CD14-positive monocyte (primary cell): ENCODE measurements around the gene OXT. TPM values are rescaled to one million over a fixed set of nuclear protein-coding genes. Genes with fewer than 3 reads are reported as not detected.

Source experiments
- DNase-seq, 3 donors: peaks; one replicate each; pipeline ENCODE4 v3.0.0-alpha.2; 2011 to 2022
- H2AFZ ChIP-seq: 2 replicates; pipeline ENCODE4 v1.6.0; 2012; ENCODE audit warnings: mild to moderate bottlenecking, low read depth, low read length, inconsistent platforms; ENCODE audit not compliant: insufficient read depth, poor library complexity, severe bottlenecking
- H3K27ac ChIP-seq, 2 donors: 1 replicate in 1 of 2; 2 replicates in 1 of 2; pipeline ENCODE4 v1.5.1; 2012 to 2013; ENCODE audit warnings: low read length in 2 of 2, control low read depth in 1 of 2, inconsistent platforms in 1 of 2, low read depth in 1 of 2, mild to moderate bottlenecking in 1 of 2
- H3K27me3 ChIP-seq, 2 donors: one replicate each; pipeline versions ENCODE4 v1.6.0 to v1.6.1; 2011 to 2013; ENCODE audit warnings: low read length in 2 of 2; ENCODE audit not compliant: control insufficient read depth in 2 of 2, insufficient read depth in 2 of 2
- H3K36me3 ChIP-seq, 2 donors: replicated peaks in 1 of 2; 1 replicate in 1 of 2; 2 replicates in 1 of 2; pipeline versions ENCODE4 v1.5.1 to v1.6.1; 2012 to 2013; ENCODE audit warnings: low read length in 2 of 2, control low read depth in 1 of 2, inconsistent platforms in 1 of 2, mild to moderate bottlenecking in 1 of 2; ENCODE audit not compliant: insufficient read depth in 2 of 2, control insufficient read depth in 1 of 2
- H3K4me1 ChIP-seq, 2 donors: 1 replicate in 1 of 2; 2 replicates in 1 of 2; pipeline versions ENCODE4 v1.5.1 to v1.6.1; 2012 to 2013; ENCODE audit warnings: low read length in 2 of 2, control low read depth in 1 of 2, inconsistent platforms in 1 of 2, mild to moderate bottlenecking in 1 of 2, moderate library complexity in 1 of 2; ENCODE audit not compliant: insufficient read depth in 2 of 2, control insufficient read depth in 1 of 2
- H3K4me2 ChIP-seq: replicated peaks from 2 replicates; pipeline ENCODE3; 2012; ENCODE audit warnings: low read length, moderate library complexity, mild to moderate bottlenecking; ENCODE audit not compliant: poor library complexity, severe bottlenecking; ENCODE audit errors: extremely low read depth
- H3K4me3 ChIP-seq, 3 experiments: fragments of 200-600 bp in 1 of 3; sonication (generic) in 1 of 3; replicated peaks in 1 of 3; 1 replicate in 2 of 3; 2 replicates in 1 of 3; pipeline ENCODE4 v1.5.1; 2011 to 2013; ENCODE audit warnings: low read length in 3 of 3, mild to moderate bottlenecking in 3 of 3, control low read depth in 2 of 3, low read depth in 2 of 3, inconsistent platforms in 1 of 3, moderate library complexity in 1 of 3
- H3K79me2 ChIP-seq: 2 replicates; pipeline ENCODE4 v1.6.0; 2012; ENCODE audit warnings: mild to moderate bottlenecking, control low read depth, inconsistent platforms, low read length, moderate library complexity; ENCODE audit not compliant: insufficient read depth
- H3K9ac ChIP-seq: 2 replicates; pipeline ENCODE4 v1.6.0; 2017; ENCODE audit warnings: low read length, mild to moderate bottlenecking; ENCODE audit not compliant: insufficient read depth, poor library complexity, severe bottlenecking
- H3K9me3 ChIP-seq, 2 donors: replicated peaks in 1 of 2; 1 replicate in 1 of 2; 2 replicates in 1 of 2; pipeline versions ENCODE4 v1.5.1 to v1.6.1; 2012 to 2013; ENCODE audit warnings: low read length in 2 of 2, control low read depth in 1 of 2; ENCODE audit not compliant: control insufficient read depth in 1 of 2, insufficient read depth in 1 of 2
- H4K20me1 ChIP-seq: 2 replicates; pipeline ENCODE4 v1.6.0; 2012; ENCODE audit warnings: mild to moderate bottlenecking, low read length, control low read depth, moderate library complexity; ENCODE audit not compliant: insufficient read depth
- H3K27ac Mint-ChIP-seq, 7 donors: one replicate each; pipeline ENCODE4 v1.8.0; 2020; ENCODE audit warnings: mild to moderate bottlenecking in 7 of 7, mixed read lengths in 7 of 7, moderate library complexity in 6 of 7, inconsistent platforms in 2 of 7
- H3K27me3 Mint-ChIP-seq, 3 donors: one replicate each; pipeline ENCODE4 v1.8.0; 2021 to 2022; ENCODE audit warnings: low read depth in 3 of 3, mild to moderate bottlenecking in 3 of 3, mixed read lengths in 3 of 3, moderate library complexity in 3 of 3, inconsistent platforms in 1 of 3
- H3K36me3 Mint-ChIP-seq, 2 donors: one replicate each; pipeline ENCODE4 v1.8.0; 2020; ENCODE audit warnings: mixed read lengths in 2 of 2, inconsistent platforms in 1 of 2, mild to moderate bottlenecking in 1 of 2
- H3K4me1 Mint-ChIP-seq: one replicate; pipeline ENCODE4 v1.8.0; 2020; ENCODE audit warnings: mild to moderate bottlenecking, mixed read lengths
- H3K4me3 Mint-ChIP-seq, 2 donors: one replicate each; pipeline ENCODE4 v1.8.0; 2020; ENCODE audit warnings: mild to moderate bottlenecking in 2 of 2, mixed read lengths in 2 of 2, moderate library complexity in 1 of 2
- H3K9me3 Mint-ChIP-seq, 7 donors: one replicate each; pipeline ENCODE4 v1.8.0; 2020 to 2022; ENCODE audit warnings: mixed read lengths in 7 of 7, mild to moderate bottlenecking in 6 of 7, moderate library complexity in 6 of 7, inconsistent platforms in 2 of 7
- WGBS: methylation state at CpG from one replicate; pipeline ENCODE4 v1.1.5; 2013; ENCODE audit warnings: missing lambda C conversion rate; ENCODE audit not compliant: insufficient coverage; 5-methylcytosine and 5-hydroxymethylcytosine counted together
- intact Hi-C, 2 donors: fragments of 100-400 bp; cut with micrococcal nuclease; formaldehyde crosslinking; loops; one replicate each; pipeline versions ENCODE4 v1.15.0 to v1.15.1; 2023
- polyA plus RNA-seq, 3 donors: library from polyadenylated mRNA; depleted of rRNA in 1 of 3; unstranded in 2 of 3; stranded (reverse) in 1 of 3; fragments of 300-500 nt in 2 of 3; fragments of >200 nt in 1 of 3; fragmentation: Illumina TruSeq in 2 of 3; gene quantifications; 1 replicate in 2 of 3; 2 replicates in 1 of 3; pipeline ENCODE4 v1.2.3, GENCODE V29; 2012 to 2021
- TF ChIP-seq, protein P1 (sequence below): fragments of 200-600 bp; IDR thresholded peaks from one replicate; pipeline ENCODE4 v1.8.0; 2022; ENCODE audit warnings: antibody characterized with exemption, mild to moderate bottlenecking

The OXT gene
- polyA plus RNA-seq, 3 donors: not detected

DNA sequence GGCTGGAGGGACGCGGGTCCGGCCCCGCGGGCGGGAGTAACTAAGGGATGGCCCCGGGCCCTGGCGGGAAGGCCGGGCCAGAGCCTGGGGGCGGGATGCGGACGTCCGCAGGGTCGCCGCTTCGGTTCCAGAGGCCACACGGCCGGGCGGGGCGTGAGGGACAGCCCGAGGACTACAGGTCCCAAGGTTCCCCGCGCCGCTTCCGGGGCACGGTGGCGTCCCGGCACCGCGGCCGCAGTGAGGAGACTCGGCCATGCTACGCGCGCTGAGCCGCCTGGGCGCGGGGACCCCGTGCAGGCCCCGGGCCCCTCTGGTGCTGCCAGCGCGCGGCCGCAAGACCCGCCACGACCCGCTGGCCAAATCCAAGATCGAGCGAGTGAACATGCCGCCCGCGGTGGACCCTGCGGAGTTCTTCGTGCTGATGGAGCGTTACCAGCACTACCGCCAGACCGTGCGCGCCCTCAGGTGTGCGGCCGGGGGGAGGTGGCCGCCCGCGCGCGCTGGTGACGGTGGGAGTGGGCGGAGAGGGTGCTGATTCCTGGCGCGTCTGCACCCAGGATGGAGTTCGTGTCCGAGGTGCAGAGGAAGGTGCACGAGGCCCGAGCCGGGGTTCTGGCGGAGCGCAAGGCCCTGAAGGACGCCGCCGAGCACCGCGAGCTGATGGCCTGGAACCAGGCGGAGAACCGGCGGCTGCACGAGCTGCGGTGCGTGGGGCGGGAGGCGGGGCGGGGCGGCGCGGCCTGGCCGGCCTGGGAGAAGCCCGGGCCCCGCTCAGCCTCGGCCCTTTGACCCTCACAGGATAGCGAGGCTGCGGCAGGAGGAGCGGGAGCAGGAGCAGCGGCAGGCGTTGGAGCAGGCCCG, 25.4 kb upstream of the OXT start, which contains the start of gene MRPS26:
MRPS26 (plus strand) TSS at position 237 of the 861 bp plus-strand sequence; CDS start at position 254, 17 bp downstream.
- Histone ChIP-seq H3K27ac (peak within 1 kb of the TSS; percentile 65 to 87), H3K79me2 (peaks cover 7% of the 10 kb centered on the region), H3K4me2 (peak within 1 kb of the TSS; percentile 99), H3K27me3 (no peaks in the 10 kb centered on the region), H3K9ac (peak within 1 kb of the TSS; percentile 80), H3K36me3 (peaks cover 20 to 40% of the 10 kb centered on the region in 2 donors), H3K9me3 (no peaks in the 10 kb centered on the region), H4K20me1 (no peaks in the 10 kb centered on the region), H2AFZ (peak within 1 kb of the TSS; percentile 99), H3K4me3 (peak within 1 kb of the TSS; percentile 65 to 97 (median 88)), H3K4me1 (peaks cover 16 to 26% of the 10 kb centered on the region in 2 donors)
- Mint-ChIP-seq H3K27me3 (peaks cover 1 to 3% (median 2%) of the 10 kb centered on the region in 3 donors), H3K4me3 (peak within 1 kb of the TSS; percentile 82 to 87), H3K4me1 (peaks cover 19% of the 10 kb centered on the region), H3K36me3 (peaks cover 36 to 40% of the 10 kb centered on the region in 2 donors), H3K27ac (peak within 1 kb of the TSS; percentile 85 to 96 (median 92)), H3K9me3 (no peaks in the 10 kb centered on the region)
- WGBS: under 1% methylated on average over 104 of the region's 104 CpGs
- TF ChIP-seq, protein P1, sequence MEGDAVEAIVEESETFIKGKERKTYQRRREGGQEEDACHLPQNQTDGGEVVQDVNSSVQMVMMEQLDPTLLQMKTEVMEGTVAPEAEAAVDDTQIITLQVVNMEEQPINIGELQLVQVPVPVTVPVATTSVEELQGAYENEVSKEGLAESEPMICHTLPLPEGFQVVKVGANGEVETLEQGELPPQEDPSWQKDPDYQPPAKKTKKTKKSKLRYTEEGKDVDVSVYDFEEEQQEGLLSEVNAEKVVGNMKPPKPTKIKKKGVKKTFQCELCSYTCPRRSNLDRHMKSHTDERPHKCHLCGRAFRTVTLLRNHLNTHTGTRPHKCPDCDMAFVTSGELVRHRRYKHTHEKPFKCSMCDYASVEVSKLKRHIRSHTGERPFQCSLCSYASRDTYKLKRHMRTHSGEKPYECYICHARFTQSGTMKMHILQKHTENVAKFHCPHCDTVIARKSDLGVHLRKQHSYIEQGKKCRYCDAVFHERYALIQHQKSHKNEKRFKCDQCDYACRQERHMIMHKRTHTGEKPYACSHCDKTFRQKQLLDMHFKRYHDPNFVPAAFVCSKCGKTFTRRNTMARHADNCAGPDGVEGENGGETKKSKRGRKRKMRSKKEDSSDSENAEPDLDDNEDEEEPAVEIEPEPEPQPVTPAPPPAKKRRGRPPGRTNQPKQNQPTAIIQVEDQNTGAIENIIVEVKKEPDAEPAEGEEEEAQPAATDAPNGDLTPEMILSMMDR: no peak
- peak; percentile 71 to 78 (median 75) for DNase-seq
- intact Hi-C loops: loop anchor here in 1 of 2 donors (5.0 kb wide), 1 partner anchor 156 kb away; the partner anchor contains the start of gene DDRGK1

GRCh38 chr20:3046677-3047462, 24.6 kb upstream of the OXT start:
- Mint-ChIP-seq H3K27ac (peak overlapping the region in 5 of 7 donors; percentile 21 to 70 (median 35)), H3K4me3 (peak overlapping the region; percentile 80 to 87), H3K4me1 (peaks cover 19% of the 10 kb centered on the region), H3K36me3 (peaks cover 31 to 35% of the 10 kb centered on the region in 2 donors), H3K9me3 (no peaks in the 10 kb centered on the region), H3K27me3 (peaks cover 0 to 2% (median 1%) of the 10 kb centered on the region in 3 donors)
- Histone ChIP-seq H3K9ac (peak overlapping the region; percentile 80), H3K27ac (no peak overlapping the region), H3K9me3 (no peaks in the 10 kb centered on the region), H2AFZ (peak overlapping the region; percentile 99), H3K79me2 (peaks cover 7% of the 10 kb centered on the region), H3K36me3 (peaks cover 20 to 38% of the 10 kb centered on the region in 2 donors), H3K4me3 (peak overlapping the region; percentile 65 to 97 (median 88)), H4K20me1 (no peaks in the 10 kb centered on the region), H3K4me2 (peak overlapping the region; percentile 99), H3K4me1 (peaks cover 16 to 26% of the 10 kb centered on the region in 2 donors), H3K27me3 (no peaks in the 10 kb centered on the region)
- 47% methylated on average over 35 of the region's 39 CpGs for WGBS
- TF ChIP-seq, protein P1: no peak
- no peak for DNase-seq
- intact Hi-C loops: loop anchor here in 1 of 2 donors (5.0 kb wide), 1 partner anchor 155 kb away; the partner anchor contains the start of gene DDRGK1
